ENCODE measurements around the gene STKLD1.

- no peak for TF ChIP-seq CTCF (IDR thresholded peaks at IDR 0.05)
- TF ChIP-seq EZH2 (IDR thresholded peaks at IDR 0.05; ENCODE audit: borderline replicate concordance, insufficient read depth, low read depth, low read length, poor library complexity, severe bottlenecking): no peak
Observed at GRCh38 chr9:133366435-133366834, 9.7 kb upstream of the STKLD1 start.
